Epithelial cell of esophagus (primary cell): ENCODE measurements around the gene MCAT.

Experiments used
- DNase-seq: peaks from one replicate; pipeline ENCODE4 v3.0.0; 2010; ENCODE audit warnings: low read depth
- H3K4me3 ChIP-seq: 2 replicates; pipeline ENCODE4 v1.5.1; 2011; ENCODE audit warnings: mild to moderate bottlenecking, low read length, control low read depth
- TF ChIP-seq, protein P1 (sequence below): IDR thresholded peaks from 2 replicates; pipeline ENCODE4 v1.5.1; 2011; ENCODE audit warnings: low read depth, mild to moderate bottlenecking, low read length, control low read depth, inconsistent platforms; ENCODE audit not compliant: insufficient read depth; ENCODE audit errors: missing control alignments

The MCAT gene

DNA sequence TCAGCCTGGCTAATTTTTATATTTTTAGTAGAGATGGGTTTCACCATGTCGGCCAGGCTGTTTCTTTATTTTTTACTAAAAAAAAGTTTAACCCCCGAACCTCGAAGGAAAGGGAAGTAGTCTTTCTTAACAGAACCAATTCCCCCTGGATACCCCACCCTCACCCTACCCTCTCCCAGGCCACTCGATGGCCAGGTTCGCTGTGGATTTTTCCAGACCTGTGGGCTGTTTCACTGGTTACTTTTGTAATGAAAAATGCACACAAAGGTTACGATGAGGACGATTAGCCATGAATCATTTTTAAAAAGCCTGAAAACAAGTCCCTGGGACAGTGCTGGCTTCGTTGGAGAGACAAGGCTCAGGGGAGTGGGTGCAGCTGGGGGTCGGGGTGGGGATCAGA, 10.7 kb upstream of the MCAT start:
- TF ChIP-seq, protein P1, sequence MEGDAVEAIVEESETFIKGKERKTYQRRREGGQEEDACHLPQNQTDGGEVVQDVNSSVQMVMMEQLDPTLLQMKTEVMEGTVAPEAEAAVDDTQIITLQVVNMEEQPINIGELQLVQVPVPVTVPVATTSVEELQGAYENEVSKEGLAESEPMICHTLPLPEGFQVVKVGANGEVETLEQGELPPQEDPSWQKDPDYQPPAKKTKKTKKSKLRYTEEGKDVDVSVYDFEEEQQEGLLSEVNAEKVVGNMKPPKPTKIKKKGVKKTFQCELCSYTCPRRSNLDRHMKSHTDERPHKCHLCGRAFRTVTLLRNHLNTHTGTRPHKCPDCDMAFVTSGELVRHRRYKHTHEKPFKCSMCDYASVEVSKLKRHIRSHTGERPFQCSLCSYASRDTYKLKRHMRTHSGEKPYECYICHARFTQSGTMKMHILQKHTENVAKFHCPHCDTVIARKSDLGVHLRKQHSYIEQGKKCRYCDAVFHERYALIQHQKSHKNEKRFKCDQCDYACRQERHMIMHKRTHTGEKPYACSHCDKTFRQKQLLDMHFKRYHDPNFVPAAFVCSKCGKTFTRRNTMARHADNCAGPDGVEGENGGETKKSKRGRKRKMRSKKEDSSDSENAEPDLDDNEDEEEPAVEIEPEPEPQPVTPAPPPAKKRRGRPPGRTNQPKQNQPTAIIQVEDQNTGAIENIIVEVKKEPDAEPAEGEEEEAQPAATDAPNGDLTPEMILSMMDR: no peak
- DNase-seq: no peak
- H3K4me3 ChIP-seq: no peak overlapping the region

DNA sequence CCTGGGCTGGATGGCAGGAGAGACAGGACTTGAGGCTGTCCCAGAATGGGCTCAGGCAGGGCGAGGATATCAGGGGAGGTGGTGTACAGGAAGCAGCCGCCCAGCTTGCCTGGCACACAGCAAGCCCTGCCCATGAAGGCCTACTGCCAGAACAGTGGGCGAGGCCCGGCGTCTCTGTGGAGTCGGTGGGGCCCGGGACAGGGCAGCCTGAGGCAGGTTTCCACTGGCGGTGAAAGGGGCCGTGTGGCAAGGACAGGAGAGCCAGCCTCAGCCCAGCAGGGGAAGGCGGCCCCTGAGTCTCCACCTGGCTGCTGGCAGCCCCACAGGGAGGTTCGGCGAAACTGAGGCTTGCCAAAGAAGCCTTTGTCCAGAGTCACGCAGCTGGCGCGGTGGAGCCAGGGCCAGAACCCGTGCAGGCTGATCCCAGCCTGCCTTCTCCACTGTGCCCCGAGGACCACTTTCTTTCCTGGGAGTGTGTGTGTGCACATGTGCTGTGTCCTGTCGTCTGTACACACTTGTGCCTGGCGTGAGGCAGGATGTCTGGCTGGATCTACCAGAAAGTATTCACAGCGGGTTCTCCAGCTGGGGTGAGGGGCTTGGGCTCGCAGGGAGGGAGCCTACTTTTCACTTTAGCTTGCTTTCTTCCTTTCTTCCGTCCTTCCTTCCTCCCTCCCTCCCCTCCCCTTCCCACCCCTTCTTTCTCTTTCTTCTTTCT, 9.3 kb upstream of the MCAT start:
- TF ChIP-seq, protein P1: no peak
- H3K4me3 ChIP-seq: peak overlapping the region; percentile 82
- peak; percentile 80 for DNase-seq

DNA sequence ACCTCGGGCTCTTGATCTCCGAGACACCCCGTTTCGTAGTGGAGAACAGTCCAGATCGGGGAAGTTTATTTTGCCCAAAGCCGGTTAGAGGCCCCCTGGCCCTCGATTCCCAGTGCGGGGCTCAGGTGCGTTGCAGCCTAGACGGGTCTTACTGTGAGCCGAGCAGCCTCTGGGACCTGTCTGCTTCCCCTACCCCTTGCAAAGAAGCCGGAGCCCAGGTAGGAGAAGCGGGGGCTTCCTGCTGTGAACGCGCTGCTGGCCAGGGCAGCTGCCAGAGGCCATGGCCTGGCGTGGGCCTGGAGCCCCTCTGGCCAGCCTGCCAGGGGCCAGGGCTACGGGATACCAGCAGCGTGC, 8.8 kb upstream of the MCAT start:
- TF ChIP-seq, protein P1: no peak
- DNase-seq: no peak
- peak overlapping the region; percentile 82 for H3K4me3 ChIP-seq

DNA sequence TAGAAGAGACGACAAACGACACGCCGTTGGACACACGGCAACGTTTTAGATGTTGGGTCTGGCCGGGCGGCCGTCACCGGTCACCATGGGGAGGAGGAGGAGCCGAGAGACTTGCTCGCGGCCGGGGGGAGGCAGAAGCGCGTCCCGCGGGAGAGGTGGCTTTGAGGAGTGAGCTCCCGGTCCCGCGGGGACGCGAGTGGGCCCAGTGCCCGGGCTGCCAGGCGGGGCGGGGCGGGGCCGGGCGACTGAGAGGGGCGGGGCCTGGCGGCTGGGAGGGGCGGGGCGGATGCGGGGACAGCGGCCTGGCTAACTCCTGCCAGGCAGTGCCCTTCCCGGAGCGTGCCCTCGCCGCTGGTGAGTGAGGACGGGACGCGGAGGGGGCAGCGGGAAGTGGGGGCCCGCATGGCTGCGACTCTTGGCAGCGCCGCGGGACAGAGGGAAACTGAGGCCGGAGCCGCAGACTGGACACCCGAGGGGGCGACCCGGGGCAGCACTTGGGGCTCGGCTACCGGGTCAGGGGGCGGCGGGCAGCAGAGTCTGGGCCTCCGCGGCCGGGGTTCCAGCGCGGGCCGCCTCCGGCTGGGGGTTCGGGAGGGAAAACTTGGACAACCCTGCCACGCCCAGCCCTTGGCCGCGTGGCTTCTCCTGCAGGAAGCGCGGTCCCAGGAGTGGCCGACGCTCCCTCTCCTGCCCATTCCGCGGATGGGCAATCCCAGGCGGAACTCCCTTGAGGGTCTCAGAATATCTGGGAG, 8.2 kb upstream of the MCAT start, which contains the start of gene TSPO:
Gene TSPO, plus strand, starts transcription at position 309 of the 752 bp plus-strand sequence. CDS start 7,680 bp downstream, outside the sequence.
- peak; percentile 49 for DNase-seq
- peak within 1 kb of the TSS; percentile 82 for H3K4me3 ChIP-seq
- TF ChIP-seq, protein P1: no peak

DNA sequence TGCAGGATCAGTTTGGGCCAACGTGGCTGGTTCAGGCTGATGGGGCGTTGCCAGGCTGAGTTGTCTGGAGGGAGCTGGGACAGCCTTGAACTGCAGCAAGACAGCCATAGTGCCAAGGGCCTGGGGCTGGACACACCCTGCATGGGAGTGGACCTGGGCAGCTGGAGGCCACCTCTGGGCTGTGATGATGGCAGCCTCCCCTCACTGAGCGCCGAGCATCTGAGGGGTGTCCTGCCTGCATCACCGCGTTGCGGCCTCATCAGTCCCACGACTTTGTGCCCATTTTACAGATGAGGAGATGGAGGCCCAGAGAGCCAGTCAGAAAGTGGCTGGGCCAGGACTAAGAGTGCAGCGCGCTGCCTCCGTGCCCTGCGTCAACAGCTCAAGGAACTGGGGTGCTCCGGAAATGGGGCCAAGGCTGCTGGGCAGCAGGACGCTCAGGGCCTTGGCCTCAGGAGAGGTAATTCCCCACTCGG, 7.6 kb upstream of the MCAT start:
- TF ChIP-seq, protein P1: no peak
- DNase-seq: no peak
- peak overlapping the region; percentile 82 for H3K4me3 ChIP-seq

DNA sequence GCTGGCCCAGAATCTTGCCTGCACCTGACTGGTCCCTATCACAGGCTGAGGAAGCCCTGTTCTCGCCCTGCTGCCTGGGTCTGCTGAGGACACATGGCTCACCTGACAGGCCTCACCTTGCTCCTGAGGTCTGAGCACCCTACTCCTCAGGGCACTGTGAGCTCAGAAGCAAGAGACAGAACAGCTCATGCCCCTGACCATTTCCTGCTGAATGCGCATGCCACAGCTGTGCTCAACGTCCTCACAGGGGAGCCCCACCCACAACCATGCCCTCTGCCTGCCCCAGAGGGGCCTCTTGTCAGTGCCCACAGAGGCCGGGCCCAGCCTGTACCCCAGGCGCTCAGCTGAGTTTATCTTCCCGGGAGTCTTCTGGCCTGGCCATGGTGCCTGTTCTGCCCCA, 5.4 kb upstream of the MCAT start:
- H3K4me3 ChIP-seq: no peak overlapping the region
- TF ChIP-seq, protein P1: no peak
- DNase-seq: peak; percentile 56
